ENCODE measurements around the gene CSTPP1. TPM values are rescaled to one million over a fixed set of nuclear protein-coding genes. Genes with fewer than 3 reads are reported as not detected.

Gene CSTPP1
- total and polyA plus RNA-seq, 2 donors (not counting 1 experiment from before 2014, with no cell fraction given) = 15.5 to 34.1 TPM

DNA sequence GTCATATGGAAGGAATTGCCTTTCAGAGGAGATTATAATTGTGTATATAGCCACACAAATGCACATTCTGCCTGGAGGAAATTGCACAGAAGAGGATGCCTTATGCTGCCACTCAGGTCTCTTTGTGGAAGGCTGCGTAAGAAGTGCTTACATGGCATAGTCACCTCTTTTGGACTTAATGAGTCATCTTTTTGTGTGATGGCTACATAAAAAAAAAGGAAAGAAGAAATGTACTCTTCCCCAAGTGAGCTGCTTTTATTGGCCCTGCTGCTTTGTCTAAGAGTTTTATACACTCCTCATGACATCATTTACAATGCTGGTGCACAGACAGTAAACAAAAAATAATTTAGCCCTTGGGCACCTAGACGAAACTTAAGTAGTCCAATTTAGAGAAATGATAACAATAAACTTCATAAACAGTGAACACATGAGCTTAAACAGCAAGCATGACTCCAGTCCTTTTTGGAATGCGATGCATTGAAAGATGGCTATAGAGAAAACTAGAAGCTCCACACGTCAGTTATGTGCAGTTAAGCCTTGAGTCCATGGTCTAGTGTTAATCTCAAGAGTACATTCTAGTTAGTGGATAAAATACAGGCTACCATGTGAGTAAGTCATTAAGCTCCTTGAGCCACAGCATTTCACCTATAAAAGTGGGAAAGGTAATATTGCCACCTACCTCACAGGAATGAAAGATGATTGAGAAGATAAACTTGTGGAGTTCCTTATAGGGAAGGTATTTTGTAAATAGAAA, 12.0 kb downstream of the CSTPP1 start:
- H3K27ac ChIP-seq (ENCODE audit: insufficient read depth, low read length) = no peak overlapping the region
- H4K20me1 ChIP-seq (ENCODE audit: control insufficient read depth, extremely low read depth, insufficient read depth, low read length) = no peaks in the 10 kb centered on the region
- no peaks in the 10 kb centered on the region for H3K27me3 ChIP-seq (ENCODE audit: control insufficient read depth, insufficient read depth, low read length)
- no peak overlapping the region for H3K9ac ChIP-seq (ENCODE audit: insufficient read depth, low read length)
- no peak for TF ChIP-seq CTCF (conservative IDR thresholded peaks at IDR 0.05 in 1 of 2, IDR thresholded peaks at IDR 0.05 in 1 of 2; ENCODE audit: low read depth in 1 of 2, low read length in 2 of 2)
- TF ChIP-seq EZH2 (IDR thresholded peaks at IDR 0.05; ENCODE audit: low read length, missing control alignments) = no peak
- H3K4me1 ChIP-seq (ENCODE audit: control insufficient read depth, extremely low read depth, insufficient read depth, low read length) = no peaks in the 10 kb centered on the region
- no peak overlapping the region for H3K4me2 ChIP-seq (ENCODE audit: extremely low read depth, insufficient read depth, low read length)
- no peak overlapping the region for H3K4me3 ChIP-seq (replicated peaks in 1 of 4; ENCODE audit: control extremely low read depth in 1 of 4, insufficient read depth in 1 of 4, low read depth in 3 of 4, low read length in 4 of 4)
- no peaks in the 10 kb centered on the region for H3K79me2 ChIP-seq (ENCODE audit: control insufficient read depth, insufficient read depth, low read length)
- no peaks in the 10 kb centered on the region for H3K9me3 ChIP-seq (ENCODE audit: control insufficient read depth, insufficient read depth, low read depth, low read length)
- no peak overlapping the region for H2AFZ ChIP-seq (ENCODE audit: low read length)
- peak; percentile 71 to 93 for DNase-seq (ENCODE audit: low read depth in 2 of 2)
- peaks cover 1% of the 10 kb centered on the region for H3K36me3 ChIP-seq (ENCODE audit: control insufficient read depth, insufficient read depth, low read length)

- Histone ChIP-seq H3K9me3 (ENCODE audit: control insufficient read depth, insufficient read depth, low read depth, low read length) (no peaks in the 10 kb centered on the region), H4K20me1 (ENCODE audit: control insufficient read depth, extremely low read depth, insufficient read depth, low read length) (no peaks in the 10 kb centered on the region), H3K4me2 (ENCODE audit: extremely low read depth, insufficient read depth, low read length) (no peak overlapping the region), H3K4me1 (ENCODE audit: control insufficient read depth, extremely low read depth, insufficient read depth, low read length) (no peaks in the 10 kb centered on the region), H3K9ac (ENCODE audit: insufficient read depth, low read length) (no peak overlapping the region), H3K4me3 (replicated peaks in 1 of 4; ENCODE audit: control extremely low read depth in 1 of 4, insufficient read depth in 1 of 4, low read depth in 3 of 4, low read length in 4 of 4) (no peak overlapping the region), H3K79me2 (ENCODE audit: control insufficient read depth, insufficient read depth, low read length) (no peaks in the 10 kb centered on the region), H3K27me3 (ENCODE audit: control insufficient read depth, insufficient read depth, low read length) (no peaks in the 10 kb centered on the region), H3K36me3 (ENCODE audit: control insufficient read depth, insufficient read depth, low read length) (peaks cover 1% of the 10 kb centered on the region), H3K27ac (ENCODE audit: insufficient read depth, low read length) (no peak overlapping the region), H2AFZ (ENCODE audit: low read length) (no peak overlapping the region)
- no peak for DNase-seq (ENCODE audit: low read depth in 2 of 2)
- no peak for TF ChIP-seq EZH2 (IDR thresholded peaks at IDR 0.05; ENCODE audit: low read length, missing control alignments)
- no peak for TF ChIP-seq CTCF (conservative IDR thresholded peaks at IDR 0.05 in 1 of 2, IDR thresholded peaks at IDR 0.05 in 1 of 2; ENCODE audit: low read depth in 1 of 2, low read length in 2 of 2)
These were observed 12.7 kb downstream of the CSTPP1 start for GRCh38 chr11:46949297-46949696.

DNA sequence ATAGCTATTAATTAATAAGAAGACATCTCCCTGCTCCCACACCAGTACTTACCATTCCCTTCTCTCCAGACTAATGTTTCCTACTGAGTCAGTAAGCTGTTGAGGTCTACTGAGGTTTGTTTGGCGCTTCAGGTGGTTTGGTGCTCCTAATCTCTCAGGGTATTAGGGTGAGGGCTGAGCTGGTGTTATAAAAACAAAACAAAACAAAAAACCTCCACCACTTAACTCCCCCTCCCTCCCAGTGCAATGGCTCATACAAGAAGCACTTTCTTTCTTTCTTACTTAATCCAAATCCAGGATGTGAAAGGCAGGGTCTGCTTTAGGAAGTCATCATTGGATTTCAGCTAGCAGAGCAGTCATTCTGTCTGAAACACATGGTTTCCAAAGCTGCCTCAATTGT, 15.3 kb downstream of the CSTPP1 start:
- Histone ChIP-seq H3K79me2 (ENCODE audit: control insufficient read depth, insufficient read depth, low read length) (no peaks in the 10 kb centered on the region), H3K9me3 (ENCODE audit: control insufficient read depth, insufficient read depth, low read depth, low read length) (no peaks in the 10 kb centered on the region), H3K9ac (ENCODE audit: insufficient read depth, low read length) (no peak overlapping the region), H3K4me2 (ENCODE audit: extremely low read depth, insufficient read depth, low read length) (no peak overlapping the region), H4K20me1 (ENCODE audit: control insufficient read depth, extremely low read depth, insufficient read depth, low read length) (no peaks in the 10 kb centered on the region), H3K4me1 (ENCODE audit: control insufficient read depth, extremely low read depth, insufficient read depth, low read length) (no peaks in the 10 kb centered on the region), H2AFZ (ENCODE audit: low read length) (no peak overlapping the region), H3K36me3 (ENCODE audit: control insufficient read depth, insufficient read depth, low read length) (peaks cover 1% of the 10 kb centered on the region), H3K27ac (ENCODE audit: insufficient read depth, low read length) (no peak overlapping the region), H3K4me3 (replicated peaks in 1 of 4; ENCODE audit: control extremely low read depth in 1 of 4, insufficient read depth in 1 of 4, low read depth in 3 of 4, low read length in 4 of 4) (no peak overlapping the region), H3K27me3 (ENCODE audit: control insufficient read depth, insufficient read depth, low read length) (no peaks in the 10 kb centered on the region)
- DNase-seq (ENCODE audit: low read depth in 2 of 2) = peak in 1 of 2 donors; percentile 43
- TF ChIP-seq EZH2 (IDR thresholded peaks at IDR 0.05; ENCODE audit: low read length, missing control alignments) = no peak
- TF ChIP-seq CTCF (conservative IDR thresholded peaks at IDR 0.05 in 1 of 2, IDR thresholded peaks at IDR 0.05 in 1 of 2; ENCODE audit: low read depth in 1 of 2, low read length in 2 of 2) = no peak
